ENCODE measurements around the gene KLHL5.

- no peak for TF ChIP-seq EZH2 (IDR thresholded peaks at IDR 0.05; ENCODE audit: insufficient read depth, poor library complexity, severe bottlenecking)
- no peak for TF ChIP-seq EZH2phosphoT487 (IDR thresholded peaks at IDR 0.05; ENCODE audit: insufficient read depth, low read depth)
Measured at GRCh38 chr4:39067451-39067850, 5.4 kb downstream of the KLHL5 start.
